Activated CD4-positive, alpha-beta T cell treated with anti-CD3 and anti-CD28 coated beads, Interleukin-10, Interleukin-2, amounts not matched to agents 100 ng/mL and 50 ng/mL, durations not matched to agents 16 hours and 8 hours (primary cell): ENCODE results near the gene RANBP17.
"Not testable (repeated sequence)": the region's sequence is repeated elsewhere in the genome, so short reads cannot be mapped to it uniquely, and the experiment has no call there.

Source experiments
- DNase-seq: peaks from one replicate; pipeline ENCODE4 v3.0.0-alpha.2; 2020

RANBP17 gene

GRCh38 chr5:171162165-171162564 is 300.3 kb downstream of the RANBP17 start:
- DNase-seq: no peak

- peak; percentile 10 for DNase-seq
Observed at GRCh38 chr5:171162596-171162995, 300.8 kb downstream of the RANBP17 start.

GRCh38 chr5:171166766-171167165 is 304.9 kb downstream of the RANBP17 start:
- DNase-seq: no peak

GRCh38 chr5:171168171-171168570 is 306.4 kb downstream of the RANBP17 start:
- DNase-seq: no peak

GRCh38 chr5:171174960-171175359 is 313.1 kb downstream of the RANBP17 start:
- DNase-seq: not testable (repeated sequence)

GRCh38 chr5:171175746-171176145 is 313.9 kb downstream of the RANBP17 start:
- DNase-seq: no peak

- DNase-seq: not testable (repeated sequence)
Observed at GRCh38 chr5:171178190-171178589, 316.4 kb downstream of the RANBP17 start.

- DNase-seq: no peak
Observed at GRCh38 chr5:171188016-171188415, 326.2 kb downstream of the RANBP17 start.

GRCh38 chr5:171189442-171189841 is 327.6 kb downstream of the RANBP17 start:
- no peak for DNase-seq

- DNase-seq: no peak
Observed at GRCh38 chr5:171192111-171192510, 330.3 kb downstream of the RANBP17 start.

- DNase-seq: no peak
Observed at GRCh38 chr5:171201310-171201709, 339.5 kb downstream of the RANBP17 start.

- DNase-seq: no peak
Observed at GRCh38 chr5:171205375-171205774, 343.6 kb downstream of the RANBP17 start.

GRCh38 chr5:171207256-171207847 is 345.5 kb downstream of the RANBP17 start:
- DNase-seq: peak; percentile 32

- DNase-seq: no peak
Observed at GRCh38 chr5:171221916-171222315, 360.1 kb downstream of the RANBP17 start.

- no peak for DNase-seq
Observed at GRCh38 chr5:171223927-171224326, 362.1 kb downstream of the RANBP17 start.

- DNase-seq: no peak
Observed at GRCh38 chr5:171226096-171226754, 364.4 kb downstream of the RANBP17 start.

GRCh38 chr5:171226864-171227263 is 365.0 kb downstream of the RANBP17 start:
- peak; percentile 38 for DNase-seq

GRCh38 chr5:171236651-171237050 is 374.8 kb downstream of the RANBP17 start:
- no peak for DNase-seq

- DNase-seq: no peak
Observed at GRCh38 chr5:171242521-171242920, 380.7 kb downstream of the RANBP17 start.

GRCh38 chr5:171246231-171246630 is 384.4 kb downstream of the RANBP17 start:
- DNase-seq: no peak

- DNase-seq: no peak
Observed at GRCh38 chr5:171249460-171249859, 387.6 kb downstream of the RANBP17 start.

GRCh38 chr5:171250738-171251137 is 388.9 kb downstream of the RANBP17 start:
- no peak for DNase-seq

GRCh38 chr5:171251519-171251918 is 389.7 kb downstream of the RANBP17 start:
- no peak for DNase-seq

GRCh38 chr5:171252674-171253073 is 390.9 kb downstream of the RANBP17 start:
- no peak for DNase-seq
